ENCODE data around the gene ALDOB.
"Not testable (repeated sequence)": the region's sequence is repeated elsewhere in the genome, so short reads cannot be mapped to it uniquely, and the experiment has no call there.

ALDOB gene

GRCh38 chr9:101418518-101419430, 16.8 kb downstream of the ALDOB start:
- no peak for DNase-seq

GRCh38 chr9:101417977-101418376, 17.6 kb downstream of the ALDOB start:
- no peak for DNase-seq

- no peak for DNase-seq
Observed at GRCh38 chr9:101417389-101417788, 18.2 kb downstream of the ALDOB start.

GRCh38 chr9:101415578-101415977, 20.0 kb downstream of the ALDOB start:
- no peak for DNase-seq

GRCh38 chr9:101414839-101415238, 20.7 kb downstream of the ALDOB start:
- DNase-seq, result no peak

- no peak for DNase-seq
Observed at GRCh38 chr9:101409079-101409477, 26.5 kb downstream of the ALDOB start.

GRCh38 chr9:101408374-101409078, 27.0 kb downstream of the ALDOB start:
- DNase-seq, result no peak

- no peak for DNase-seq
Observed at GRCh38 chr9:101403516-101404285, 31.9 kb downstream of the ALDOB start.

- no peak for DNase-seq
Observed at GRCh38 chr9:101400120-101400519, 35.5 kb downstream of the ALDOB start.

- DNase-seq, result no peak
Observed at GRCh38 chr9:101399643-101399970, 36.0 kb downstream of the ALDOB start.

GRCh38 chr9:101398930-101399642, 36.5 kb downstream of the ALDOB start:
- peak in 1 of 4 experiments; percentile 9 for DNase-seq

GRCh38 chr9:101398068-101398929, 37.3 kb downstream of the ALDOB start, which contains the start of the genes MRPL50 and ZNF189:
Gene MRPL50 (minus strand): TSS chr9:101398618. CDS start chr9:101398592, 26 bp downstream.
Gene ZNF189 (plus strand): TSS chr9:101398851. CDS start chr9:101399157, 306 bp downstream.
- peak; percentile 91 to 93 (median 92) for DNase-seq

- DNase-seq, result no peak
Observed at GRCh38 chr9:101397746-101398067, 37.9 kb downstream of the ALDOB start.

- no peak for DNase-seq
Observed at GRCh38 chr9:101394687-101395086, 40.9 kb downstream of the ALDOB start.

GRCh38 chr9:101393135-101393534, 42.4 kb downstream of the ALDOB start:
- DNase-seq, result no peak

GRCh38 chr9:101388507-101388993, 47.0 kb downstream of the ALDOB start:
- no peak for DNase-seq

GRCh38 chr9:101387871-101388506, 47.6 kb downstream of the ALDOB start:
- no peak for DNase-seq

GRCh38 chr9:101384873-101385536, 50.6 kb downstream of the ALDOB start, which contains the start of gene BAAT:
Gene BAAT (minus strand): TSS chr9:101385006. CDS start chr9:101371404, 13,602 bp downstream.
- not testable (repeated sequence) for DNase-seq

GRCh38 chr9:101383361-101383760, 52.2 kb downstream of the ALDOB start:
- DNase-seq, result no peak

GRCh38 chr9:101381833-101382342, 53.7 kb downstream of the ALDOB start:
- no peak for DNase-seq

Data from activated CD4-positive, CD25-positive, alpha-beta regulatory T cell (primary cell).